GM18517 (cell line): Measurements from ENCODE around the gene TMEM178B.
"Not testable (repeated sequence)": the region's sequence is repeated elsewhere in the genome, so short reads cannot be mapped to it uniquely, and the experiment has no call there.

ENCODE experiments used
- ATAC-seq: cut with Tn5 transposase; IDR thresholded peaks from one replicate; pipeline ENCODE4 v1.9.1; 2021; ENCODE audit warnings: mild to moderate bottlenecking, moderate library complexity; ENCODE audit not compliant: unreplicated experiment

The TMEM178B gene

GRCh38 chr7:141074162-141074991, 513 bp downstream of the TMEM178B start:
- no peak for ATAC-seq

- ATAC-seq = no peak
Measured at GRCh38 chr7:141074997-141075396, 1.1 kb downstream of the TMEM178B start.

GRCh38 chr7:141076377-141076776, 2.5 kb downstream of the TMEM178B start:
- no peak for ATAC-seq

GRCh38 chr7:141079219-141079618, 5.4 kb downstream of the TMEM178B start:
- no peak for ATAC-seq

GRCh38 chr7:141089490-141089889, 15.6 kb downstream of the TMEM178B start:
- ATAC-seq = not testable (repeated sequence)

GRCh38 chr7:141094336-141095070, 20.6 kb downstream of the TMEM178B start:
- no peak for ATAC-seq

- ATAC-seq = no peak
Measured at GRCh38 chr7:141097430-141097829, 23.6 kb downstream of the TMEM178B start.

- no peak for ATAC-seq
Measured at GRCh38 chr7:141102436-141102835, 28.6 kb downstream of the TMEM178B start.

- ATAC-seq = no peak
Measured at GRCh38 chr7:141103847-141104429, 30.1 kb downstream of the TMEM178B start.

GRCh38 chr7:141113131-141113530, 39.3 kb downstream of the TMEM178B start:
- no peak for ATAC-seq

GRCh38 chr7:141114029-141114664, 40.3 kb downstream of the TMEM178B start:
- no peak for ATAC-seq

- ATAC-seq = no peak
Measured at GRCh38 chr7:141115965-141116364, 42.1 kb downstream of the TMEM178B start.

GRCh38 chr7:141116661-141117060, 42.8 kb downstream of the TMEM178B start:
- not testable (repeated sequence) for ATAC-seq

GRCh38 chr7:141118767-141119166, 44.9 kb downstream of the TMEM178B start:
- no peak for ATAC-seq

- ATAC-seq = no peak
Measured at GRCh38 chr7:141119187-141119586, 45.3 kb downstream of the TMEM178B start.

GRCh38 chr7:141122736-141123135, 48.9 kb downstream of the TMEM178B start:
- no peak for ATAC-seq

- ATAC-seq = no peak
Measured at GRCh38 chr7:141123522-141123921, 49.7 kb downstream of the TMEM178B start.

- no peak for ATAC-seq
Measured at GRCh38 chr7:141126107-141126506, 52.2 kb downstream of the TMEM178B start.

- ATAC-seq = no peak
Measured at GRCh38 chr7:141128506-141128905, 54.6 kb downstream of the TMEM178B start.

- no peak for ATAC-seq
Measured at GRCh38 chr7:141128931-141129330, 55.1 kb downstream of the TMEM178B start.

- no peak for ATAC-seq
Measured at GRCh38 chr7:141132671-141133070, 58.8 kb downstream of the TMEM178B start.
